SK-N-MC (cell line): ENCODE results near the gene FALEC.

Experiments
- DNase-seq: peaks from one replicate; pipeline ENCODE4 v3.0.0-alpha.2; 2011; ENCODE audit warnings: low read depth, low spot score
- H3K27ac ChIP-seq: fragments of 200-600 bp; sonication (generic); 2 replicates; pipeline ENCODE4 v1.5.1; 2016; ENCODE audit warnings: mixed run types
- H3K36me3 ChIP-seq: fragments of 200-600 bp; sonication (generic); 2 replicates; pipeline ENCODE4 v1.6.1; 2017; ENCODE audit warnings: antibody characterized with exemption, low read length, mixed read lengths; ENCODE audit not compliant: insufficient read depth
- H3K4me3 ChIP-seq: fragments of 200-600 bp; sonication (generic); 2 replicates; pipeline ENCODE4 v1.5.1; 2016
- H3K9ac ChIP-seq: fragments of 200-600 bp; sonication (generic); 2 replicates; pipeline ENCODE4 v1.8.0; 2017; ENCODE audit warnings: mixed run types, mixed read lengths; ENCODE audit not compliant: insufficient read length
- H3K9me3 ChIP-seq: fragments of 200-600 bp; sonication (generic); 2 replicates; pipeline ENCODE4 v1.6.1; 2017; ENCODE audit warnings: low read depth, mild to moderate bottlenecking, antibody characterized with exemption, low read length, moderate library complexity, mixed read lengths
- EZH2 ChIP-seq: fragments of 200-600 bp; sonication (generic); IDR thresholded peaks from one replicate; pipeline ENCODE4 v1.6.1; 2017; ENCODE audit warnings: antibody characterized with exemption
- FOXP2 ChIP-seq: optimal IDR thresholded peaks from 2 replicates; pipeline ENCODE3; 2011; ENCODE audit warnings: mild to moderate bottlenecking, moderate library complexity; ENCODE audit not compliant: insufficient read depth; ENCODE audit errors: extremely low read length, control extremely low read depth
- POLR2AphosphoS5 ChIP-seq: IDR thresholded peaks from 2 replicates; pipeline ENCODE4 v1.6.1; 2012; ENCODE audit warnings: mild to moderate bottlenecking, low read depth, low read length, borderline replicate concordance

The FALEC gene

DNA sequence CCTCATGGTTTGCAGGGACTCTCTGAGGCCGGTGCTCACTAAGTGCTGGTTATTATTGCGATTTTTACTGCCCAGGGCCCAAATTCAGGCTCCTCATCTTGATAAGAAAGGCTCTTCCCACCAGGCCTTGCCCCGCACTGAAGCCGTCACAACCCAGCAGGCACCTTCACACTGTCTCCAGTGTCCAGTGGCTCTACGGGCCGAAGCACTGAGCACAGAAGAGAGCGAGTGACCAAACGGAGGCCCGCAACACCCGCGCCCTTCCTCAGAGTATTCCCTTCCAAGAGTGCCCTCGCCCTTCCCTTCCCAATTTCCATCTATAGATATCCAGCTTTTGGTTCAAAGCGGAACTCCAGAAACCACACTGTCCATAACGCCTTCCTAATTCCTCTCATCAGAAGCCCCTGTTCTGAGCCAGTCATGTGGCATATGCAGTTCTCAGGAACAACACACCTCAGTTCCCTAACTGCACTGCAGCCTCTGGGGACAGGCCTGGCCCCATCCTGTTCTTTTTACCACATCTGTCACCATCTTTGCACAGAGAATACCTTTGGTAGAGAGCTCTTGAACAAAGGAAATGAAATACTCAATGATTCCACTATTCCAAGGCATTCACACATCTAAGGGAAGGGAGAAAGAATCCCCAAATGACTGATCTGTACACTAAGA lies 15.1 kb downstream of the FALEC start:
- DNase-seq, result no peak
- H3K27ac ChIP-seq, result no peak overlapping the region
- no peak for TF ChIP-seq POLR2AphosphoS5
- no peak for TF ChIP-seq FOXP2
- no peak for TF ChIP-seq EZH2
- no peak overlapping the region for H3K4me3 ChIP-seq
- no peak overlapping the region for H3K9ac ChIP-seq
- H3K36me3 ChIP-seq, result no peaks in the 10 kb centered on the region
- H3K9me3 ChIP-seq, result no peaks in the 10 kb centered on the region

DNA sequence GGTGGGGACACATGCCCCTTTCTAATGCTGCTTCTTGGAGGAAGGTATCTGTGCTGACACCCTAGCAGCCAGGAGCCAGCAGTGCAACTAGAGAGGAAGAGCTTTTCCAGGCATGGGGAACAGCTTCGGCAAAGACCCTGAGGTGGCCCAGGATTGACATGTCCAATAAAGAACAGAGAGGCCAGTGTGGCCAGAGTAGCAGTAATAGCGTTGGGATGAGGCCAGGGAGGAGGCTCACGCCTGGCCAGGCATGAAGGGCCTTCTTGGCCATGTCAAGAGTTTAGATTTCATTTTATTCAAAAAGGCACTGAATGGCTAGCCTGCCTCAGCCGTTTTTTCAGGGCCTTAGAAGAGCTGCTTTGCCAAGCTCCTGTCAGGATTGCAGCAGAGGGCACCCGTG lies 17.3 kb downstream of the FALEC start:
- H3K4me3 ChIP-seq, result no peak overlapping the region
- TF ChIP-seq FOXP2, result no peak
- no peak for TF ChIP-seq EZH2
- TF ChIP-seq POLR2AphosphoS5, result no peak
- H3K9me3 ChIP-seq, result no peaks in the 10 kb centered on the region
- no peak for DNase-seq
- no peaks in the 10 kb centered on the region for H3K36me3 ChIP-seq
- no peak overlapping the region for H3K9ac ChIP-seq
- no peak overlapping the region for H3K27ac ChIP-seq

DNA sequence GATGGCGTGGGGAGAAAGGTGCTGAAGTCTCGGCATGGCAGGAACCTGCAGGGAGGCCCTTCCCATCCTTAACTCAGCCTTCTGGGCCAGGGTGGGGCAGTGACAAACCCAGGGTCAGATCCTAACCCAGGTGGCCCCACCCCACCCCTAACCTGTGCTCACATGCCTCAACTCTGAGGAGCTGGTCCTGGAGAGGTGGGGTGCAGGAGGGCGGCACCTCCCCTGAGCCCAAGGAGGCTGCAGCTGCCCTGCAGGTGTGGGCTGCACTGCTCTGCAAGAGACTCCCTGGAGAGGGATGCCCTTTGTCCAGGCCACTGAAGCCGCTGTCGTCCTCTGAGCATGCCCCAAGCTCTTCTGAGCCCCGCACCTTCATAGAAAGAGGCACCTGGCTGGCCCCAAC lies 18.4 kb downstream of the FALEC start:
- Histone ChIP-seq H3K9ac (no peak overlapping the region), H3K36me3 (no peaks in the 10 kb centered on the region), H3K9me3 (no peaks in the 10 kb centered on the region), H3K4me3 (no peak overlapping the region), H3K27ac (no peak overlapping the region)
- no peak for DNase-seq
- no peak for TF ChIP-seq FOXP2
- no peak for TF ChIP-seq POLR2AphosphoS5
- no peak for TF ChIP-seq EZH2

DNA sequence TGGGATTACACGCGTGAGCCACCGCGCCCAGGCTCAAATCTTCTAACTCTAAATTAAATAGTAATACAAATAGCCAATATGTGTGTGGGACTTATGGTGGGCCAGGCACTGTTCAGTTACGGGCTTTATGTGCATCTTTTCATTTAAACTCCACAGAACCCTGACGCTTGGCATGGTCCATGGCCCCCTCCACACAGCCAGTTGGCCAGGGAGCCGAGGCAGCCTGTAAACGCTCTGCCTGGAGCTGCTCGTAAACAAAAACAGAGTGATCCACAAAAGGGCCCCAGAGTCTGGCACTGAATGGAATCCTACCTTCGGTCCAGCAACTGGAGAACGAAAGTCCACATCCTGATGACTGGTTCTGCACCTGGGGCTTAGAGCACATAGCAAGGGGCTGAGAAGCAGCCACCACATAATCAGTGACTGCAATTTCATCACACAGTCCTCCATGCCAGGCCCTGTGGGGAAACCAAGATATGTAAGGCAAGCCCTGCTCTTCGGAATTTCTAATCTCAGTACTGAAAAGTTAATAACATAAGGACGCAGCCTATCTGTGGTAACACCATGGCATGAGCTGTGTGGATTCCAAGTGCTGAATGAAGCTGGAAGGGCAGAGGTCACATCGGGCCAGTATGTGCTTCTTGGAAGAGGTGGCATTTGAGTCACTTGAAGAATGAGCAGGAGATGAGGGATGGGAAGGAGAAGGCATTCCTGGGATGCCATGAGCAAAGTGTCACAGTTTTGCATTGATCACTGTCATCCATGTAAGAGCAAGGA lies 20.1 kb downstream of the FALEC start:
- H3K36me3 ChIP-seq, result no peaks in the 10 kb centered on the region
- H3K9ac ChIP-seq, result no peak overlapping the region
- no peak overlapping the region for H3K27ac ChIP-seq
- H3K9me3 ChIP-seq, result no peaks in the 10 kb centered on the region
- TF ChIP-seq FOXP2, result no peak
- TF ChIP-seq EZH2, result no peak
- TF ChIP-seq POLR2AphosphoS5, result no peak
- H3K4me3 ChIP-seq, result no peak overlapping the region
- DNase-seq, result no peak

DNA sequence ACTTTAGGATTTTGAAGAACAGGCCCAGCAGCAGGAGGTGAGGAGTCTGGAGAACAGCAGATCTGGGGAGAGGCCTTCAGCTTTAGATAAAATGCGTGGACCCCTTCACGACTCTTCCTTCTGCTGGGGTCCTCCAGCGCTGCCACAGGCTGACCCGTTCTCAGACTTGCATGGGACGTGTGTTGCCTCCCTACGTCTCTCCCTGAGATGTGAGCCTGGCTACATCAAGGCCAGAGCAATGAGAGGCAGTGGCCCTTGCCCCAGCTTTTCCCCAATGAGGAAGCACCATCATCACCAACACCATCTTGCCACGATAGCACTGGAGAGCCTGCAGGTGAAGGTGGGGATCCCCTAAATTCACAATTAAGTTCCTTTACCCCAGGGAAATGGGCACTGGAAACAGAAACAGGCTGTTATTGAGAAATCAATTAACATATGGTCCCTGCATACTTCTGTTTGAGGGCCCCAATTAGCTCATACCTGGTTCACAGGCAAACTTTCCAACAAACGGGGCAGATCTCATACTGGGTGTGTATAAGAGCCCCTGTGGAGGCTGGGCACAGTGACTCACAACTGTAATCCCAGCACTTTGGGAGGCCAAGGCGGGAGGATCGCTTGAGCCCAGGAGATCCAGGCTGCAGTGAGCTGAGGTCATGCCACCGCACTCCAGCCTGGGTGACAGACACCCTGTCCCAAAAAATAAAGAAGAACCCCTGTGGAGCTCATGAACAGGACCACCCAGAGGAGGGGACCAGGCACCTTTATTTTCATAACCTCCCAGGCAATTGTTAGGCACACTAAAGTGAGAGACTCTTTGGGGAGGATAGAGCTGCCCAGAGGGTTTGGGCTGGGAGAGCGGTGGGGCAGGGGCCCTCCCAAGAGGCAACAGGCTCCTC lies 21.5 kb downstream of the FALEC start:
- no peaks in the 10 kb centered on the region for H3K9me3 ChIP-seq
- TF ChIP-seq FOXP2, result no peak
- no peak for TF ChIP-seq POLR2AphosphoS5
- TF ChIP-seq EZH2, result no peak
- no peak overlapping the region for H3K4me3 ChIP-seq
- DNase-seq, result no peak
- no peaks in the 10 kb centered on the region for H3K36me3 ChIP-seq
- H3K27ac ChIP-seq, result no peak overlapping the region
- H3K9ac ChIP-seq, result no peak overlapping the region

DNA sequence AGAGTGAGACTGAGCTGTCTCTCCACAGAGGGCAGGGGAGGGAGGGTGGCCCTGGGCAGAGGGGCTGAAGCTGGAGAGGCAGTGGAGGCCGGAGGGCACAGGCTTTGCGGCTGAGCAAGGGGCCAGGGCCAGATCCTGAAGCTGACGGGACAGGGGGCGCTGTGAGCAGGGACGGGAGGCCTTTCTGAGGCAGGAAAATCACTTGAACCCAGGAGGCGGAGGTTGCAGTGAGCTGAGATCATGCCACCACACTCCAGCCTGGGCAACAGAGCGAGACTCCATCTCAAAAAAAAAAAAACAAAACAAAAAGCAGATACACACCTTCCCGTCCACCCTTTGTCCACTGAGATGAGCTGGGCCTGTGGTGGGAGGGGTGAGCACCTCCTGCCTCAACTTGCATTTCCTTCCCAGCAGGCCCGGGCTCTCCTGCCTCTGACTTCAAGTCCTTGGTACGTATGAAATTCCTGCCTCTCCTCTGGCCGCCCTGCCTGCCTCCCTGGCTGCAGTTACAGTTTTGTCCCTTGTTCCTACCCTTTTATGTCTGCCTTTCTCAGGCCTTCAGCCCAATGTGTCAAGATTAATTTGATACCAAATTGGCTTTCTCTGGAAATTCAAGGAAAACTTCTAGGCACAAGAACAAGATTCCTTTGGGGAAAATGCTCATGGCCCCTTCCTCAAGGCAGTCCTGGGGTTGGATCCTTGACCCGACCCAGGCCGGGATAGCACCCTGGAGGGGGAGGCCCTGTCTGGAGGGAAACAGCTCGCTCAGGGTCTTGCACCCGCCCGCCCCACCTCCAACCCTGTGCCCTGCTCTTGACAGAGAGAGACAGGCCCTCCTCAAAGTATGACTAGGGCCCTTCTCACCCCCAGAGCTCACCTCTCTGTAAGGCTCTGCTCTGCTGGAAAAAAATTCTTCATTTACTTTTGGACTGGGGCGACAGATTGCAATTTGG lies 22.5 kb downstream of the FALEC start:
- Histone ChIP-seq H3K9me3 (no peaks in the 10 kb centered on the region), H3K27ac (no peak overlapping the region), H3K4me3 (no peak overlapping the region), H3K36me3 (no peaks in the 10 kb centered on the region), H3K9ac (no peak overlapping the region)
- TF ChIP-seq EZH2 (no peak), POLR2AphosphoS5 (no peak), FOXP2 (no peak)
- no peak for DNase-seq

DNA sequence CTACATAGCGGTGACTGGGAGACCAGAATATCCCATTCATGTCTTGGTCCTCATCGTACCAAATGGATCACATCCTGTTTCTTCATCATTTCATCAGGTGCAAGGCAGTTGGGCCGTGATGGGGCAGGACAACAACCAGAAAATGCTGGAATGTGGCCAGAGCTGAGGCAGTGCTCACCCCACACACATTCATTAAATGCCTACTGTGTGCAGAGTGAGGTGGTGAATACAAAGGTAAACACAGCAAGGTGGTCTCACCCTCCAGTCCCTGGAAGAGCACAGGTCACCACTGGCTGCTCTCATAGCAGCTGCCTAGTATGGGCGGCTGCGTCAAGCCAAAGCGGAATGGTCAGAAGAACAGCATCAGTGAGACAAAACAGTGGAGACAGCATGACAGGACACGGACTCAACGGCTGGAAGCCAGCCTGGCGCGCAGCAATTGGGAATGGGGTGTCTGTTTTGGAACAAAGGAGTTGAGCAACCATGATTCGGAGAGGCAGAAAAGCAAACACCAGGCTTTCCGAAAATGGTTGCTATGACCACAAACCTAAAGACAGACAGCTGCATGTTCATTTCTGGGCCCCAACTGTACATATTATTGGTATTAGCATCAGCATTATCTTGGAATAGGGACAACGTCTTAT lies 28.1 kb downstream of the FALEC start:
- no peak for DNase-seq
- no peak overlapping the region for H3K27ac ChIP-seq
- no peak overlapping the region for H3K4me3 ChIP-seq
- TF ChIP-seq POLR2AphosphoS5, result no peak
- no peak for TF ChIP-seq EZH2
- no peak for TF ChIP-seq FOXP2
- no peaks in the 10 kb centered on the region for H3K36me3 ChIP-seq
- H3K9me3 ChIP-seq, result no peaks in the 10 kb centered on the region
- H3K9ac ChIP-seq, result peak overlapping the region; percentile 19
